H1 (cell line): ENCODE measurements around the gene SENP1. TPM values are rescaled to one million over a fixed set of nuclear protein-coding genes. Genes with fewer than 3 reads are reported as not detected.

Source experiments
- CTCF ChIA-PET: fragments of 300-600 bp; sonication (Branson Sonifier 250); formaldehyde crosslinking; loops from one replicate; lab custom pipeline; 2021; ENCODE audit not compliant: partially characterized antibody; lab: Charles Lee
- POLR2A ChIA-PET: fragments of 300-600 bp; sonication (Branson Sonifier 250); formaldehyde crosslinking; loops from one replicate; lab custom pipeline; 2021; ENCODE audit warnings: inconsistent platforms; ENCODE audit not compliant: partially characterized antibody; lab: Charles Lee
- DNase-seq, 2 experiments: peaks; one replicate each; pipeline versions ENCODE4 v3.0.0 to v3.0.0-alpha.2; 2010 to 2022; ENCODE audit warnings: low spot score in 2 of 2, low read depth in 1 of 2, mixed read lengths in 1 of 2
- FAIRE-seq: peaks from 2 replicates; lab custom pipeline; 2011; peaks lifted over from hg19 to GRCh38; lab: Jason Lieb, UNC
- H2AFZ ChIP-seq: 2 replicates; pipeline ENCODE4 v1.8.1; 2012; ENCODE audit warnings: low read length, inconsistent platforms
- H2AK5ac ChIP-seq: 2 replicates; pipeline ENCODE4 v1.6.1; 2013; ENCODE audit warnings: low read depth, low read length
- H2BK120ac ChIP-seq: replicated peaks from 2 replicates; pipeline ENCODE3; 2013; ENCODE audit warnings: low read depth, low read length, inconsistent platforms
- H2BK12ac ChIP-seq: 2 replicates; pipeline ENCODE4 v1.6.1; 2013; ENCODE audit warnings: low read depth, low read length
- H2BK15ac ChIP-seq: 2 replicates; pipeline ENCODE4 v1.6.1; 2013; ENCODE audit warnings: low read length
- H2BK20ac ChIP-seq: 2 replicates; pipeline ENCODE4 v1.6.1; 2013; ENCODE audit warnings: low read length
- H2BK5ac ChIP-seq: 2 replicates; pipeline ENCODE4 v1.6.1; 2013; ENCODE audit warnings: low read depth, low read length
- H3K14ac ChIP-seq: 2 replicates; pipeline ENCODE4 v1.6.1; 2013; ENCODE audit warnings: inconsistent platforms; ENCODE audit not compliant: insufficient read length
- H3K18ac ChIP-seq: 2 replicates; pipeline ENCODE4 v1.6.1; 2013; ENCODE audit warnings: low read length; ENCODE audit errors: extremely low read depth
- H3K23ac ChIP-seq: 2 replicates; pipeline ENCODE4 v1.6.1; 2013; ENCODE audit warnings: inconsistent platforms; ENCODE audit not compliant: insufficient read length
- H3K23me2 ChIP-seq: 2 replicates; pipeline ENCODE4 v1.6.1; 2013; ENCODE audit warnings: low read depth, low read length
- H3K27ac ChIP-seq: 2 replicates; pipeline ENCODE4 v1.6.1; 2011; ENCODE audit warnings: low read depth, low read length, inconsistent platforms
- H3K27me3 ChIP-seq, 4 experiments: replicated peaks in 1 of 4; 1 replicate in 1 of 4; 2 replicates in 3 of 4; pipeline versions ENCODE4 v1.6.1 to v1.8.1; 2011 to 2013; ENCODE audit warnings: low read length in 3 of 4, mild to moderate bottlenecking in 3 of 4, inconsistent platforms in 2 of 4, mixed read lengths in 2 of 4, moderate library complexity in 1 of 4; ENCODE audit not compliant: control insufficient read depth in 3 of 4, insufficient read depth in 3 of 4; ENCODE audit errors: extremely low read depth in 1 of 4
- H3K36me3 ChIP-seq, 4 experiments: 2 replicates each; pipeline versions ENCODE4 v1.6.1 to v1.8.1; 2011 to 2013; ENCODE audit warnings: mild to moderate bottlenecking in 4 of 4, low read length in 3 of 4, moderate library complexity in 2 of 4, control low read depth in 1 of 4, inconsistent platforms in 1 of 4; ENCODE audit not compliant: insufficient read depth in 4 of 4, control insufficient read depth in 2 of 4
- H3K4ac ChIP-seq: replicated peaks from 2 replicates; pipeline ENCODE3; 2013; ENCODE audit warnings: low read length, low read depth, mixed read lengths, inconsistent platforms; ENCODE audit not compliant: insufficient read length
- H3K4me1 ChIP-seq, 4 experiments: replicated peaks in 1 of 4; 1 replicate in 1 of 4; 2 replicates in 3 of 4; pipeline versions ENCODE4 v1.6.1 to v1.8.1; 2011 to 2013; ENCODE audit warnings: low read length in 3 of 4, inconsistent platforms in 2 of 4, mixed read lengths in 1 of 4; ENCODE audit not compliant: insufficient read depth in 4 of 4, control insufficient read depth in 3 of 4
- H3K4me2 ChIP-seq, 2 experiments: 2 replicates each; pipeline versions ENCODE4 v1.6.1 to v1.8.1; 2011 to 2013; ENCODE audit warnings: low read depth in 2 of 2, low read length in 2 of 2, control low read depth in 1 of 2, inconsistent platforms in 1 of 2, mild to moderate bottlenecking in 1 of 2; ENCODE audit not compliant: insufficient read depth in 1 of 2
- H3K4me3 ChIP-seq, 4 experiments: fragments of 200-600, 300-600 bp in 1 of 4; sonication (generic), shearing (Covaris generic), sonication (Bioruptor Twin) in 1 of 4; 2 replicates each; pipeline versions ENCODE4 v1.5.1 to v1.8.1; 2011 to 2016; ENCODE audit warnings: low read length in 4 of 4, low read depth in 3 of 4, control low read depth in 2 of 4, inconsistent platforms in 2 of 4, mild to moderate bottlenecking in 2 of 4, mixed read lengths in 1 of 4, moderate library complexity in 1 of 4; ENCODE audit not compliant: insufficient read depth in 2 of 4; ENCODE audit errors: extremely low read depth in 1 of 4
- H3K56ac ChIP-seq: replicated peaks from 2 replicates; pipeline ENCODE3; 2013; ENCODE audit warnings: low read depth, mild to moderate bottlenecking, mixed read lengths, low read length, inconsistent platforms; ENCODE audit not compliant: insufficient read length
- H3K79me1 ChIP-seq: 2 replicates; pipeline ENCODE4 v1.6.1; 2013; ENCODE audit warnings: low read depth, low read length, control low read depth
- H3K79me2 ChIP-seq, 2 experiments: 2 replicates each; pipeline versions ENCODE4 v1.6.1 to v1.8.1; 2012 to 2013; ENCODE audit warnings: low read length in 2 of 2, mild to moderate bottlenecking in 2 of 2, inconsistent platforms in 1 of 2; ENCODE audit not compliant: insufficient read depth in 2 of 2, control insufficient read depth in 1 of 2
- H3K9ac ChIP-seq, 4 experiments: replicated peaks in 1 of 4; 1 replicate in 1 of 4; 2 replicates in 3 of 4; pipeline versions ENCODE4 v1.6.1 to v1.8.1; 2011 to 2013; ENCODE audit warnings: low read depth in 3 of 4, low read length in 3 of 4, control low read depth in 2 of 4, mild to moderate bottlenecking in 2 of 4, moderate library complexity in 2 of 4, inconsistent platforms in 1 of 4; ENCODE audit errors: extremely low read depth in 1 of 4
- H3K9me3 ChIP-seq, 2 experiments: 2 replicates each; pipeline versions ENCODE4 v1.6.1 to v1.8.1; 2012 to 2013; ENCODE audit warnings: mild to moderate bottlenecking in 2 of 2, moderate library complexity in 2 of 2, control low read depth in 1 of 2, inconsistent platforms in 1 of 2, low read depth in 1 of 2, low read length in 1 of 2, mixed read lengths in 1 of 2; ENCODE audit not compliant: insufficient read depth in 2 of 2
- H4K20me1 ChIP-seq, 2 experiments: replicated peaks in 1 of 2; 2 replicates each; pipeline versions ENCODE3 to v1.8.1; 2011 to 2013; ENCODE audit warnings: inconsistent platforms in 2 of 2, low read length in 2 of 2, mild to moderate bottlenecking in 1 of 2; ENCODE audit not compliant: insufficient read depth in 2 of 2, control insufficient read depth in 1 of 2
- H4K5ac ChIP-seq: 2 replicates; pipeline ENCODE4 v1.6.1; 2013; ENCODE audit warnings: low read length, low read depth, mixed read lengths, inconsistent platforms; ENCODE audit not compliant: insufficient read length
- H4K8ac ChIP-seq: 2 replicates; pipeline ENCODE4 v1.8.0; 2013; ENCODE audit warnings: mild to moderate bottlenecking, moderate library complexity, low read length, inconsistent platforms; ENCODE audit not compliant: insufficient read depth; ENCODE audit errors: extremely low read depth
- H4K91ac ChIP-seq: replicated peaks from 2 replicates; pipeline ENCODE3; 2013; ENCODE audit warnings: low read length, mixed read lengths, inconsistent platforms; ENCODE audit not compliant: insufficient read length
- BCL11A ChIP-seq, 2 experiments: IDR thresholded peaks; one replicate each; pipeline ENCODE4 v1.6.1; 2011; ENCODE audit warnings: low read depth in 2 of 2, low read length in 2 of 2, mild to moderate bottlenecking in 2 of 2
- CBX5 ChIP-seq: fragments of 300-800, 300-1000 bp; sonication (generic); IDR thresholded peaks from 2 replicates; pipeline ENCODE4 v1.7.1; 2016; ENCODE audit warnings: antibody characterized with exemption, low read length, low read depth
- CEBPB ChIP-seq: IDR thresholded peaks from 2 replicates; pipeline ENCODE4 v1.6.1; 2012; ENCODE audit warnings: low read depth, low read length
- EP300 ChIP-seq, 2 experiments: IDR thresholded peaks; 1 replicate in 1 of 2; 2 replicates in 1 of 2; pipeline ENCODE4 v1.6.1; 2011 to 2012; ENCODE audit warnings: low read depth in 2 of 2, low read length in 2 of 2, mild to moderate bottlenecking in 2 of 2, borderline replicate concordance in 1 of 2, inconsistent platforms in 1 of 2, moderate library complexity in 1 of 2
- FOSL1 ChIP-seq: IDR thresholded peaks from 2 replicates; pipeline ENCODE4 v1.6.1; 2011; ENCODE audit warnings: mild to moderate bottlenecking, low read depth, low read length, moderate library complexity; ENCODE audit not compliant: insufficient read depth
- KDM4A ChIP-seq: IDR thresholded peaks from one replicate; pipeline ENCODE4 v1.7.1; 2012; ENCODE audit warnings: low read depth, mild to moderate bottlenecking, moderate library complexity, low read length, inconsistent platforms; ENCODE audit not compliant: severe bottlenecking
- RBBP5 ChIP-seq: IDR thresholded peaks from 2 replicates; pipeline ENCODE4 v1.7.1; 2012; ENCODE audit warnings: low read depth, mild to moderate bottlenecking, inconsistent platforms, low read length, moderate library complexity, borderline replicate concordance
- RXRA ChIP-seq: IDR thresholded peaks from 2 replicates; pipeline ENCODE4 v1.6.1; 2011; ENCODE audit warnings: low read depth, mild to moderate bottlenecking, low read length, moderate library complexity; ENCODE audit not compliant: insufficient read depth
- SP1 ChIP-seq: IDR thresholded peaks from 2 replicates; pipeline ENCODE4 v1.6.1; 2011; ENCODE audit warnings: low read depth, low read length
- SRF ChIP-seq: IDR thresholded peaks from 2 replicates; pipeline ENCODE4 v1.6.1; 2011; ENCODE audit warnings: mild to moderate bottlenecking, low read depth, low read length, moderate library complexity
- TAF7 ChIP-seq: optimal IDR thresholded peaks from 2 replicates; pipeline ENCODE3; 2011; ENCODE audit warnings: low read depth, mild to moderate bottlenecking, inconsistent platforms, low read length, moderate library complexity, borderline replicate concordance
- USF2 ChIP-seq: IDR thresholded peaks from 2 replicates; pipeline ENCODE4 v1.6.1; 2011; ENCODE audit warnings: low read length, improper control_type of control experiment
- YY1 ChIP-seq: IDR thresholded peaks from 2 replicates; pipeline ENCODE4 v1.6.1; 2011; ENCODE audit warnings: low read depth, mild to moderate bottlenecking, low read length
- WGBS, 2 experiments: shearing (Covaris generic) in 1 of 2; methylation state at CpG; one replicate each; pipeline versions ENCODE4 v1.1.6 to v1.1.7; 2013 to 2015; ENCODE audit warnings: low lambda C conversion rate in 2 of 2, mixed read lengths in 2 of 2, inconsistent platforms in 1 of 2, low coverage in 1 of 2, missing lambda C conversion rate in 1 of 2; ENCODE audit not compliant: insufficient replicate concordance in 2 of 2, insufficient coverage in 1 of 2, insufficient read length in 1 of 2; ENCODE audit errors: extremely low coverage in 1 of 2, missing lambda C conversion rate in 1 of 2; 5-methylcytosine and 5-hydroxymethylcytosine counted together
- polyA plus RNA-seq, 7 experiments: library from polyadenylated mRNA; depleted of rRNA in 3 of 7; stranded (reverse) in 5 of 7; unstranded in 2 of 7; fragments of >200 nt in 5 of 7; fragments of 200-250 nt in 2 of 7; gene quantifications; 1 replicate in 5 of 7; 2 replicates in 1 of 7; 4 replicates in 1 of 7; pipeline versions ENCODE4 v1.2.1 to v1.2.3, GENCODE V29; 2011 to 2013; ENCODE audit warnings: missing spikeins in 2 of 7, mixed read lengths in 2 of 7
- total RNA-seq: library from RNA; stranded (reverse); fragmentation: NEBNext Ultra II Directional; extraction: Animal tissue kit (Norgen Biotek cat#: 25700); gene quantifications from 2 replicates; pipeline ENCODE4 v1.2.1, GENCODE V29; 2021

SENP1 gene
- total and polyA plus RNA-seq, 2 of the 8 experiments (the other 6 are each of a cell fraction or from before 2014, with no cell fraction given) = 14.2 to 31.5 TPM

GRCh38 chr12:48043771-48044170 lies 62.1 kb downstream of the SENP1 start:
- Histone ChIP-seq H3K79me2 (no peaks in the 10 kb centered on the region), H3K56ac (no peak overlapping the region), H4K20me1 (no peaks in the 10 kb centered on the region), H2BK15ac (no peak overlapping the region), H3K4ac (no peak overlapping the region), H2AFZ (no peak overlapping the region), H3K23ac (no peak overlapping the region), H3K4me2 (no peak overlapping the region), H4K5ac (no peak overlapping the region), H3K14ac (no peak overlapping the region), H3K27me3 (peaks cover 0 to 3% (median 0%) of the 10 kb centered on the region in 4 experiments; a peak in 2 of 7 replicates), H2AK5ac (no peak overlapping the region), H3K23me2 (no peaks in the 10 kb centered on the region), H2BK12ac (no peak overlapping the region), H3K79me1 (no peaks in the 10 kb centered on the region), H2BK5ac (no peak overlapping the region), H3K9me3 (no peaks in the 10 kb centered on the region), H3K27ac (no peak overlapping the region), H4K8ac (no peak overlapping the region), H2BK20ac (no peak overlapping the region), H4K91ac (no peak overlapping the region), H3K18ac (no peak overlapping the region), H3K4me1 (no peaks in the 10 kb centered on the region), H3K4me3 (no peak overlapping the region), H3K36me3 (peaks cover 14 to 38% (median 21%) of the 10 kb centered on the region in 4 experiments), H3K9ac (no peak overlapping the region), H2BK120ac (no peak overlapping the region)
- FAIRE-seq (no peak), DNase-seq (no peak)
- ChIA-PET POLR2A (no interaction called here), CTCF (interaction anchor here (0.9 to 1.4 kb wide), 3 partner anchors 10 to 116 kb away, joined by 3 to 4 read pairs (median 3); no protein-coding TSS in a partner anchor)
- 79% methylated on average over 4 of the region's 4 CpGs; no CpG with 5 or more reads in 1 of the 2 experiments for WGBS, 2 experiments
- TF ChIP-seq TAF7 (no peak), BCL11A (IDR thresholded peaks at IDR 0.05; ENCODE audit: low read depth in 2 of 2, low read length in 2 of 2) (no peak), FOSL1 (no peak), SP1 (no peak), KDM4A (no peak), EP300 (IDR thresholded peaks at IDR 0.05; ENCODE audit: borderline replicate concordance in 1 of 2, low read depth in 2 of 2, low read length in 2 of 2) (no peak), RBBP5 (no peak), CEBPB (no peak), CBX5 (no peak), USF2 (no peak), SRF (no peak), YY1 (no peak), RXRA (no peak)
